T-helper 1 cell treated with Interleukin-12 subunit alpha and Interleukin-12 subunit beta and Interleukin-4 antibody, amounts not matched to agents 30 ng/mL and 1 ng/mL, for 36 hours (primary cell): ENCODE data around the gene GUK1. TPM values are rescaled to one million over a fixed set of nuclear protein-coding genes. Genes with fewer than 3 reads are reported as not detected.

ENCODE experiments used
- intact Hi-C: fragments of 100-400 bp; cut with micrococcal nuclease; formaldehyde crosslinking; loops from one replicate; pipeline ENCODE4 v1.15.1; 2024
- total RNA-seq: library from RNA; stranded (reverse); gene quantifications from 2 replicates; pipeline ENCODE4 v1.2.3, GENCODE V29; 2022

GUK1 gene
- total RNA-seq, 1 donor from 2014 or later, result 227 TPM

- intact Hi-C loops, result no loop called here
Observed at GRCh38 chr1:228148935-228149405, 8.9 kb downstream of the GUK1 start.

GRCh38 chr1:228149406-228150119 lies 9.5 kb downstream of the GUK1 start, which contains the start of gene GJC2:
Gene GJC2 (plus strand): TSS chr1:228149930. CDS start chr1:228157759, 7,829 bp downstream.
- intact Hi-C loops, result no loop called here

GRCh38 chr1:228150120-228150460 lies 10.0 kb downstream of the GUK1 start:
- intact Hi-C loops, result no loop called here

GRCh38 chr1:228150461-228151179 lies 10.5 kb downstream of the GUK1 start:
- intact Hi-C loops, result no loop called here

GRCh38 chr1:228151180-228151925 lies 11.3 kb downstream of the GUK1 start:
- intact Hi-C loops, result no loop called here

GRCh38 chr1:228152097-228152917 lies 12.2 kb downstream of the GUK1 start:
- intact Hi-C loops, result no loop called here

- intact Hi-C loops, result no loop called here
Observed at GRCh38 chr1:228152918-228153258, 12.8 kb downstream of the GUK1 start.

GRCh38 chr1:228154021-228154669 lies 14.1 kb downstream of the GUK1 start:
- intact Hi-C loops, result no loop called here

GRCh38 chr1:228154670-228155571 lies 14.8 kb downstream of the GUK1 start:
- intact Hi-C loops, result no loop called here

GRCh38 chr1:228155596-228156514 lies 15.8 kb downstream of the GUK1 start:
- intact Hi-C loops, result no loop called here

GRCh38 chr1:228156515-228156881 lies 16.4 kb downstream of the GUK1 start:
- intact Hi-C loops, result no loop called here

GRCh38 chr1:228156941-228157728 lies 17.1 kb downstream of the GUK1 start:
- intact Hi-C loops, result no loop called here

GRCh38 chr1:228157729-228158126 lies 17.6 kb downstream of the GUK1 start:
- intact Hi-C loops, result no loop called here

GRCh38 chr1:228158151-228159007 lies 18.3 kb downstream of the GUK1 start:
- intact Hi-C loops, result no loop called here

- intact Hi-C loops, result no loop called here
Observed at GRCh38 chr1:228159008-228159665, 19.1 kb downstream of the GUK1 start.

GRCh38 chr1:228160201-228160761 lies 20.2 kb downstream of the GUK1 start:
- intact Hi-C loops, result loop anchor here (10.0 kb wide), 1 partner anchor 1905 kb away; the partner anchor contains the start of gene GALNT2
